ENCODE results near the gene NOVA1.

The NOVA1 gene

GRCh38 chr14:26398616-26399015 is 199.2 kb downstream of the NOVA1 start:
- Histone ChIP-seq H3K27ac (no peak overlapping the region), H3K4me3 (no peak overlapping the region), H3K9me3 (ENCODE audit: low read depth, low read length) (no peaks in the 10 kb centered on the region), H3K36me3 (ENCODE audit: insufficient read depth, low read length) (no peaks in the 10 kb centered on the region), H3K9ac (ENCODE audit: insufficient read length) (no peak overlapping the region)
- DNase-seq (ENCODE audit: low read depth, low spot score): no peak
- TF ChIP-seq POLR2AphosphoS5 (IDR thresholded peaks at IDR 0.05; ENCODE audit: borderline replicate concordance, low read depth, low read length) (no peak), EZH2 (IDR thresholded peaks at IDR 0.05) (no peak), FOXP2 (optimal IDR thresholded peaks at IDR 0.05; ENCODE audit: control extremely low read depth, extremely low read length, insufficient read depth) (no peak)
